K562 (cell line): ENCODE results near the gene SPOUT1. TPM values are rescaled to one million over a fixed set of nuclear protein-coding genes. Genes with fewer than 3 reads are reported as not detected.

Experiments used
- CBFA2T2 ChIP-seq: fragments of 450-650 bp; conservative IDR thresholded peaks from 2 replicates; pipeline ENCODE4 v1.6.1; 2017; ENCODE audit warnings: mild to moderate bottlenecking
- CTBP1 ChIP-seq: fragments of 450-650 bp; IDR thresholded peaks from 2 replicates; pipeline ENCODE4 v1.6.1; 2016; ENCODE audit warnings: borderline replicate concordance
- DPF2 ChIP-seq: fragments of 450-650 bp; IDR thresholded peaks from 2 replicates; pipeline ENCODE4 v1.6.1; 2016
- EGR1 ChIP-seq: fragments of 450-650 bp; conservative IDR thresholded peaks from 2 replicates; pipeline ENCODE4 v1.6.1; 2017; ENCODE audit warnings: mild to moderate bottlenecking
- FOXK2 ChIP-seq, 2 experiments: fragments of 450-650 bp; IDR thresholded peaks in 1 of 2; conservative IDR thresholded peaks in 1 of 2; 2 replicates each; pipeline ENCODE4 v1.6.1; 2016; ENCODE audit warnings: low read depth in 2 of 2, mild to moderate bottlenecking in 1 of 2
- GATA2 ChIP-seq: sonication (generic); formaldehyde crosslinking; IDR thresholded peaks from 2 replicates; pipeline ENCODE4 v1.4.0; 2020; ENCODE audit warnings: mild to moderate bottlenecking, missing genetic modification reagents
- ID3 ChIP-seq, 2 experiments: fragments of 250-450 bp in 1 of 2; fragments of 450-650 bp in 1 of 2; sonication (Bioruptor Pico) in 1 of 2; IDR thresholded peaks; 2 replicates each; pipeline versions ENCODE4 v1.6.1 to v1.8.0; 2016 to 2021; ENCODE audit warnings: mild to moderate bottlenecking in 2 of 2, moderate library complexity in 2 of 2, missing compliant biosample characterization in 1 of 2, missing genetic modification characterization in 1 of 2
- LEF1 ChIP-seq: fragments of 450-650 bp; IDR thresholded peaks from 2 replicates; pipeline ENCODE4 v1.6.1; 2016; ENCODE audit warnings: mild to moderate bottlenecking
- NEUROD1 ChIP-seq: fragments of 150-350 bp; IDR thresholded peaks from 2 replicates; pipeline ENCODE4 v1.6.1; 2014; ENCODE audit warnings: borderline replicate concordance, low read length, low read depth; ENCODE audit not compliant: partially characterized antibody
- NRF1 ChIP-seq, 2 experiments: fragments of 450-650 bp; IDR thresholded peaks in 1 of 2; conservative IDR thresholded peaks in 1 of 2; 2 replicates each; pipeline ENCODE4 v1.6.1; 2014; ENCODE audit warnings: mild to moderate bottlenecking in 2 of 2
- PHB ChIP-seq: fragments of 250-450 bp; sonication (Bioruptor Pico); IDR thresholded peaks from 2 replicates; pipeline ENCODE4 v1.5.0; 2021
- PHF8 ChIP-seq: fragments of 200-600 bp; sonication (generic); IDR thresholded peaks from 2 replicates; pipeline ENCODE4 v1.6.1; 2012; ENCODE audit warnings: mixed run types, mild to moderate bottlenecking, inconsistent platforms, low read length, moderate library complexity, borderline replicate concordance
- PKNOX1 ChIP-seq: fragments of 450-650 bp; IDR thresholded peaks from 2 replicates; pipeline ENCODE4 v1.6.1; 2016
- PRDM10 ChIP-seq: fragments of 450-650 bp; IDR thresholded peaks from 2 replicates; pipeline ENCODE4 v1.6.1; 2018; ENCODE audit not compliant: partially characterized antibody
- RAD51 ChIP-seq: fragments of 450-650 bp; IDR thresholded peaks from 2 replicates; pipeline ENCODE4 v1.7.1; 2016; ENCODE audit warnings: low read depth, mild to moderate bottlenecking, borderline replicate concordance
- SLC30A9 ChIP-seq: fragments of 250-450 bp; sonication (Bioruptor Pico); IDR thresholded peaks from 2 replicates; pipeline ENCODE4 v1.8.0; 2022; ENCODE audit warnings: mild to moderate bottlenecking, moderate library complexity
- TARDBP ChIP-seq: fragments of 450-650 bp; IDR thresholded peaks from 2 replicates; pipeline ENCODE4 v1.6.1; 2016
- TCF7 ChIP-seq: sonication (generic); IDR thresholded peaks from 2 replicates; pipeline ENCODE4 v1.6.1; 2016; ENCODE audit warnings: antibody characterized with exemption, borderline replicate concordance
- ZBTB43 ChIP-seq: sonication (generic); formaldehyde crosslinking; IDR thresholded peaks from 2 replicates; pipeline ENCODE4 v1.8.0; 2023; ENCODE audit warnings: mild to moderate bottlenecking, missing genetic modification reagents
- ZNF143 ChIP-seq: sonication (generic); formaldehyde crosslinking; IDR thresholded peaks from 2 replicates; pipeline ENCODE4 v1.9.0; 2022; ENCODE audit warnings: mild to moderate bottlenecking, missing genetic modification reagents
- ZNF146 ChIP-seq: IDR thresholded peaks from one replicate; pipeline ENCODE4 v1.6.1; 2018; ENCODE audit warnings: missing compliant biosample characterization; ENCODE audit not compliant: unreplicated experiment
- ZNF263 ChIP-seq: sonication (generic); formaldehyde crosslinking; IDR thresholded peaks from 2 replicates; pipeline ENCODE4 v1.8.0; 2022; ENCODE audit warnings: mild to moderate bottlenecking, missing genetic modification reagents, borderline replicate concordance
- polyA plus RNA-seq, 8 experiments: library from polyadenylated mRNA; depleted of rRNA in 4 of 8; stranded (reverse) in 5 of 8; unstranded in 3 of 8; fragments of >200 nt; fragmentation: Nextera tagmentation in 2 of 8; fragmentation: Illumina TruSeq in 1 of 8; extraction: Ambion mirVana in 2 of 8; extraction: Trizol in 1 of 8; gene quantifications; 2 replicates each; pipeline versions ENCODE4 v1.2.1 to v1.2.3, GENCODE V29; 2011 to 2014; ENCODE audit warnings: inconsistent platforms in 1 of 8, missing spikeins in 1 of 8
- total RNA-seq, 7 experiments: library from RNA; depleted of rRNA in 6 of 7; stranded (reverse); fragments of >200 nt in 6 of 7; fragmentation: Illumina TruSeq in 2 of 7; extraction: Trizol in 2 of 7; gene quantifications; 2 replicates each; pipeline versions ENCODE4 v1.2.1 to v1.2.3, GENCODE V29; 2011 to 2021; ENCODE audit warnings: low replicate concordance in 1 of 7

Gene SPOUT1
- total and polyA plus RNA-seq, 9 of the 15 experiments (the other 6 are each of a cell fraction or from before 2014, with no cell fraction given): 10.6 to 121 (median 37.4) TPM

GRCh38 chr9:128845186-128845931 is 15.8 kb upstream of the SPOUT1 start (continued):
- TF ChIP-seq FOXK2 (conservative IDR thresholded peaks at IDR 0.05 in 1 of 2, IDR thresholded peaks at IDR 0.05 in 1 of 2; ENCODE audit: low read depth in 2 of 2) (peak; percentile 60 to 73; a peak in 3 of 4 replicates), ZNF263 (CRISPR knock-in tag) (peak; percentile 86), TARDBP (no peak), ID3 (CRISPR knock-in tag; IDR thresholded peaks at IDR 0.05) (no peak), ID3 (tag; IDR thresholded peaks at IDR 0.05) (0 out of 2 replicates have a peak, but pooled peaks have one; percentile 3), ZNF146 (no peak), ZNF143 (CRISPR knock-in tag) (no peak), PKNOX1 (peak; percentile 84), CTBP1 (peak; percentile 75), ZBTB43 (CRISPR knock-in tag) (peak; percentile 61; the same call in 1 of the 2 replicates), TCF7 (no peak), RAD51 (peak; percentile 18; the same call in 1 of the 2 replicates), PHB (CRISPR knock-in tag) (no peak), CBFA2T2 (peak; percentile 88), DPF2 (peak; percentile 96), NEUROD1 (peak; percentile 37), NRF1 (conservative IDR thresholded peaks at IDR 0.05 in 1 of 2, IDR thresholded peaks at IDR 0.05 in 1 of 2) (peak; percentile 74 to 81), SLC30A9 (CRISPR knock-in tag) (no peak), PRDM10 (peak; percentile 40), PHF8 (peak; percentile 35; the same call in 1 of the 2 replicates), GATA2 (CRISPR knock-in tag) (peak; percentile 73), EGR1 (peak; percentile 72), LEF1 (peak; percentile 85; the same call in 1 of the 2 replicates)
